Neutrophil (primary cell): ENCODE results near the gene ARHGAP11A.

Source experiments
- H3K27ac ChIP-seq: fragments of 200-600 bp; sonication (generic); 2 replicates; pipeline ENCODE4 v1.5.1; 2016; ENCODE audit warnings: mild to moderate bottlenecking, moderate library complexity
- H3K27me3 ChIP-seq: fragments of 200-600 bp; sonication (generic); 2 replicates; pipeline ENCODE4 v1.6.0; 2016; ENCODE audit warnings: mild to moderate bottlenecking
- H3K36me3 ChIP-seq: fragments of 200-600 bp; sonication (generic); 2 replicates; pipeline ENCODE4 v1.5.1; 2017
- H3K4me1 ChIP-seq, 2 experiments: fragments of 200-600 bp in 1 of 2; sonication (generic) in 1 of 2; 1 replicate in 1 of 2; 2 replicates in 1 of 2; pipeline versions ENCODE4 v1.5.1 to v1.6.1; 2013 to 2016; ENCODE audit warnings: low read depth in 1 of 2, low read length in 1 of 2, mild to moderate bottlenecking in 1 of 2, moderate library complexity in 1 of 2; ENCODE audit not compliant: control insufficient read depth in 1 of 2, insufficient read depth in 1 of 2
- H3K4me3 ChIP-seq, 2 experiments: fragments of 200-600 bp in 1 of 2; sonication (generic) in 1 of 2; 1 replicate in 1 of 2; 2 replicates in 1 of 2; pipeline ENCODE4 v1.5.1; 2013 to 2016; ENCODE audit warnings: low read depth in 1 of 2, low read length in 1 of 2, mild to moderate bottlenecking in 1 of 2, moderate library complexity in 1 of 2
- H3K9me3 ChIP-seq: fragments of 200-600 bp; sonication (generic); 2 replicates; pipeline ENCODE4 v1.5.1; 2016
- TF ChIP-seq, protein P1 (sequence below): fragments of 200-600 bp; sonication (generic); IDR thresholded peaks from 2 replicates; pipeline ENCODE4 v1.5.1; 2016; ENCODE audit warnings: antibody characterized with exemption

Gene ARHGAP11A

DNA sequence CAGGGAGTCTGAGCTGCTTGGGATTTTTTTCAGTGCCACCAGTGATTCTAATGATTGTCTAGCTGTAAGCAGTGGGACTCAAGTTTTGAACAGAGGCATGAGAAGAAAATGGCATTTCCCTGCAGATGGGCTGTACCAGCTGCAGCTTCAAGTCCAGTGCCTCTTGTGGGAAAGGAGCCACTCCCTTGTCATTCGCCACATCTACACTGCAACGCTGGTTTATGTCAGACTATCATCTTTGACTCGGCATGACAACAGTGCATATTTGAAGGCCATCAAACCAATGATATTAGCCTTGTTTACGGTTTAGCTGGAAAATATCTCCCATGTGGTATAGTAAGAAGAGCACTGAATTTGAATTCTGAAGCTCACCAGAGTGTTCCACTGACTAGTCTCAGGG, 48.4 kb downstream of the ARHGAP11A start:
- Histone ChIP-seq H3K4me3 (no peak overlapping the region), H3K4me1 (no peaks in the 10 kb centered on the region), H3K36me3 (peaks cover 8% of the 10 kb centered on the region), H3K27ac (no peak overlapping the region), H3K9me3 (no peaks in the 10 kb centered on the region), H3K27me3 (no peaks in the 10 kb centered on the region)
- TF ChIP-seq, protein P1, sequence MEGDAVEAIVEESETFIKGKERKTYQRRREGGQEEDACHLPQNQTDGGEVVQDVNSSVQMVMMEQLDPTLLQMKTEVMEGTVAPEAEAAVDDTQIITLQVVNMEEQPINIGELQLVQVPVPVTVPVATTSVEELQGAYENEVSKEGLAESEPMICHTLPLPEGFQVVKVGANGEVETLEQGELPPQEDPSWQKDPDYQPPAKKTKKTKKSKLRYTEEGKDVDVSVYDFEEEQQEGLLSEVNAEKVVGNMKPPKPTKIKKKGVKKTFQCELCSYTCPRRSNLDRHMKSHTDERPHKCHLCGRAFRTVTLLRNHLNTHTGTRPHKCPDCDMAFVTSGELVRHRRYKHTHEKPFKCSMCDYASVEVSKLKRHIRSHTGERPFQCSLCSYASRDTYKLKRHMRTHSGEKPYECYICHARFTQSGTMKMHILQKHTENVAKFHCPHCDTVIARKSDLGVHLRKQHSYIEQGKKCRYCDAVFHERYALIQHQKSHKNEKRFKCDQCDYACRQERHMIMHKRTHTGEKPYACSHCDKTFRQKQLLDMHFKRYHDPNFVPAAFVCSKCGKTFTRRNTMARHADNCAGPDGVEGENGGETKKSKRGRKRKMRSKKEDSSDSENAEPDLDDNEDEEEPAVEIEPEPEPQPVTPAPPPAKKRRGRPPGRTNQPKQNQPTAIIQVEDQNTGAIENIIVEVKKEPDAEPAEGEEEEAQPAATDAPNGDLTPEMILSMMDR: no peak

DNA sequence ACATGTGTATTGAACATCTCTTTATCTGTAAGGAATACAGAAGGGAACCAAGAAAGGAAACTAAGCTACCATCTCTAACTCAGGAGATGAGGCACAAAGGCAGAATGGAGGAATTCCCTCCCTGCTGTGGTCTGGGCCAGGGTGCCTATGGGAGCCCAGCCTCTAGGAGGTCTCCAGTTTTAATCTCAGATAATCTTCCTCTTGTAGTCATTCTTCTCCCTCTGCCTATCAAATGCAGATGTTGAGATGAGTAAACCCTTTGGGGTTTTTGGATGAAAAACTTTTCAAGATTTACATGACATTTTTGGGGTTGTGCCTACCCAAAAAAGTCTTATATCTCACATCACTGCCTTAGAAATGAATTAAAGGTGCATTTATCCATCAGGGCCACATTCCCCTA, 49.5 kb downstream of the ARHGAP11A start:
- H3K4me3 ChIP-seq: no peak overlapping the region
- H3K27ac ChIP-seq: no peak overlapping the region
- H3K9me3 ChIP-seq: no peaks in the 10 kb centered on the region
- no peaks in the 10 kb centered on the region for H3K27me3 ChIP-seq
- peaks cover 7% of the 10 kb centered on the region for H3K36me3 ChIP-seq
- H3K4me1 ChIP-seq: no peaks in the 10 kb centered on the region
- TF ChIP-seq, protein P1: no peak

DNA sequence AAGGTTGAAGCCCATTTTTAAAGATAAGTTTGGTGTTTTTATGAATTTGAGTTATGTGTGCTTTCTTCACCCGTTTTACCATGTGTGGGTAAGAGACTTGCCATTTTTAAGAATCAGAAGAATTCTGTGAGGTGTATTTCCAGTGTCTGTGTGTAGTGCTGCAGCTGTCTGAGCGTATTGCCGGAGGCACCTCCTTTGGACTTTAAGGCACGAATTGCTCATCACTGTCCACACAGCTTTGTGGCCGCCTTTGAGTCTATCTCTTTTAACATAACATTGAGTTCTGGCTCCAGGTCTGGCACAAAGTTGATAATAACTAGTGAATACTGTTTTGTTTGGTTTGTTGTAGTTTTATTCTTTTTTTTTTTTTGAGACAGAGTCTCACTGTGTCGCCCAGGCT, 52.0 kb downstream of the ARHGAP11A start:
- no peak overlapping the region for H3K4me3 ChIP-seq
- TF ChIP-seq, protein P1: no peak
- no peaks in the 10 kb centered on the region for H3K4me1 ChIP-seq
- no peaks in the 10 kb centered on the region for H3K9me3 ChIP-seq
- no peaks in the 10 kb centered on the region for H3K36me3 ChIP-seq
- no peak overlapping the region for H3K27ac ChIP-seq
- H3K27me3 ChIP-seq: no peaks in the 10 kb centered on the region

DNA sequence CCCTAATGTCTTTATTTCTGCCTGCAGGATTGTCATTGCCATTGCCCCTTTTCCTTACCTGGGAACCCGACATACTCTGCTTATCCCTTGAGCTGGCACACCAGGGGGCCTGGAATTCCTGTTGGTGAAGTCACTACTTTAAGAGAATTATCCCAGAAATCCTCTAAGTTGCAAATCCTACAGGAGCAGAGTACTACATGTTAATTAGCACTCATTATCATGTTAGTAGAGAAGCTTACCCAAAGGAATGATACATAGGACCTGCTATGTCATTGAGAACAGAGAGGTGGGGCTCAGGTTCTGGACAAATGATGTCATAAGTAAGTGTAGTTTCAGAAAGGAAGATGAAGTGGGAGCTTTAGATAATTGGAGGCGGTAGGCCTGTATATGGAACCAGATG, 53.6 kb downstream of the ARHGAP11A start:
- Histone ChIP-seq H3K9me3 (no peaks in the 10 kb centered on the region), H3K27ac (no peak overlapping the region), H3K4me1 (no peaks in the 10 kb centered on the region), H3K36me3 (no peaks in the 10 kb centered on the region), H3K4me3 (no peak overlapping the region), H3K27me3 (no peaks in the 10 kb centered on the region)
- TF ChIP-seq, protein P1: no peak

DNA sequence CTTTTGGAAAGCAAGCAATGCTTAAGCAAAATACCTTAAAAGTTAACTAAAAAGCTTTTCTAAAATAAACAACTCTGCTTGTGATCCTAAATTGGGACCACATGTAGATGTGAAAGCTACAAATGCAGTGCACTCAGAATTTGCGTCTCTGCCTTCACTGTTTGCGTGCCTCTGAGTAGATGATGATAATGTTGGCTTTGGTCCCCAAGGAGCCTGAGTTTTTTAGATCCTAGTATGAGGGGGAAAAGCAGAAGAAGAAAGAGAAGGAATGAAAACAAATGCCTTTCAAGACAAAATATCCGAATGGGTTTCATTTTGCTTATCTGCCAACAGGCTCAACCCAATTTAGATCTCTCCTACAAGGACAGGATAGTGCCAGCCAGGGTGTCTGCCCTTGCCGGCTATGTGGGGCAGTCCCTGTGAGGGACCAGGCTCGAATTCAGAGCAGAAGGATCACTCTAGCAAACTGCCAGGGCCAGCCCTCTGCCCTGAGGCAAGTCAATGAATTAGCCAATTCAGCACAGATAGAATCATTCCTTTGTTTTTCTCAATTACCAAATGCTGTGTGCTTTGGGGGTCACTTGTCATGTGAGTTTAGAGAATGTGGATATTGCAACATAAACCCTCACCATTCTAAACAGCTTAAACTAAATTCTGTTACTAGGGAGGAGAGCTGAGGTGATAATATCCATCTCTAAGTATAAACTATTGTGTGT, 54.8 kb downstream of the ARHGAP11A start:
- TF ChIP-seq, protein P1: no peak
- Histone ChIP-seq H3K27me3 (no peaks in the 10 kb centered on the region), H3K9me3 (no peaks in the 10 kb centered on the region), H3K4me1 (peaks cover 0 to 4% of the 10 kb centered on the region in 2 experiments), H3K36me3 (no peaks in the 10 kb centered on the region), H3K4me3 (no peak overlapping the region), H3K27ac (no peak overlapping the region)
